ENCODE data around the gene CLTRN.

- TF ChIP-seq CTCF (IDR thresholded peaks at IDR 0.05) (no peak), POLR2AphosphoS5 (IDR thresholded peaks at IDR 0.05; ENCODE audit: low read depth, low read length) (no peak), REST (IDR thresholded peaks at IDR 0.05; ENCODE audit: insufficient read depth in 1 of 2, low read depth in 2 of 2, low read length in 1 of 2) (no peak)
Measured at GRCh38 chrX:15579778-15580747, 84.5 kb downstream of the CLTRN start.

Measured in Panc1 (cell line).